SU-DHL-6 (cell line): Measurements from ENCODE around the gene EFNA1.

Source experiments
- CTCF ChIP-seq: fragments of 200-600 bp; sonication (generic); IDR thresholded peaks from one replicate; pipeline ENCODE4 v1.5.1; 2017; ENCODE audit warnings: antibody characterized with exemption, mild to moderate bottlenecking, low read length, moderate library complexity; ENCODE audit not compliant: insufficient read depth, poor library complexity, severe bottlenecking
- EZH2phosphoT487 ChIP-seq: fragments of 200-600 bp; sonication (generic), shearing (Covaris generic); conservative IDR thresholded peaks from 2 replicates; pipeline ENCODE4 v1.6.1; 2018; ENCODE audit warnings: mild to moderate bottlenecking, antibody characterized with exemption, low read length, moderate library complexity, mixed read lengths

DNA sequence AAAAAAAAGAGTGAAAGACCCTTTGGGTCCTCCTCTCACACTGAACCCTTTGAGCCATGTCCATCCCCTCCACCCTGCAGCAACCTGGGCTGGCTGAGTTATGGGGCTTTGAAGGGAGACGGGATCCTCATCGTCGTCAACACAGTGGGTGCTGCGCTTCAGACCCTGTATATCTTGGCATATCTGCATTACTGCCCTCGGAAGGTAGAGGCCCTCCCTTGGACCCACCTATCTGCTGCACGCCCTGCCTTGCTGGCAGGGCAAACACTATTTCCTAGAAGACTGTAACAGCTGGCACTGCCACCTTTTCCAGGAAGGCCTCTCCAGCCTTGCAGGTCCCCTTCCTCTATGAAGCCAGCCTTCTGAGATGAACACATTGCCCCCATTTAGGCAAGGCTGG, 9.1 kb downstream of the EFNA1 start:
- no peak for TF ChIP-seq CTCF
- no peak for TF ChIP-seq EZH2phosphoT487
